ENCODE data around the gene TRIM17. TPM values are rescaled to one million over a fixed set of nuclear protein-coding genes. Genes with fewer than 3 reads are reported as not detected.

TRIM17 gene
- total RNA-seq, 1 experiment from 2014 or later = not detected

DNA sequence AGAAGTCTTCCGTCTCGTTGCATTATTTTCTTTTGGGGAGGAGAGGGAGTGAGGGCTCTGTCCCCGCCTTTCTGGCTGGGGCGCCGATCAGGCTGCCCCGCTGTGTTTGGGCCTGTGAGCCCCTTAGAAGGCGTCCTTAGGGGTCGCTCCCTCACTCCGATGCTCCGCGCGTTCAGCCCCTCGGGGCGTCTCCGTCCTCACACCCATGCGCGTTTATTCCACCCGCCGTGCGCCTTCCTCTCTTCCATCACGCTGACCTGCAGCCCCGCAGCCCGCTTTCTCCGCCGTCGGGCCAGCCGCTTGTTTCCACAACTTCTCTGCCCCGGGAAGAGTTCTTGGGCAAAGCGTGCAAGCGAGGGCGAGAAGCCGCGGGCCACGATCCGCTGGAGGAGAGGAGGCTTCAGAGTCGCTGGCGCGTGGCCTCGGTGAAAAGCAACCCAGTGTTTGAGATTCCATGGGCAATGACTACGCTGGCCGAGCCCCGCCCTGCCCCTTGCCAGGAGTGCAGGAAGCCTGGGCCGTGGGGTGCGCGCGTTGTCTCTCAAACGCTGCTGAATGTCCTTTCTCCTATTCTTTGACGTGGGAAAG is 37.7 kb downstream of the TRIM17 start:
- Histone ChIP-seq H3K9ac (ENCODE audit: low read length) (peak overlapping the region; percentile 71), H3K9me2 (ENCODE audit: insufficient read depth) (no peaks in the 10 kb centered on the region), H3K4me2 (ENCODE audit: low read length) (peak overlapping the region; percentile 93), H3K4me3 (replicated peaks in 1 of 2; ENCODE audit: low read depth in 1 of 2, low read length in 2 of 2) (peak overlapping the region; percentile 58 to 66), H3K27ac (ENCODE audit: low read depth, low read length) (peak overlapping the region; percentile 66), H3K36me3 (ENCODE audit: control insufficient read depth in 1 of 2, insufficient read depth in 2 of 2, low read length in 2 of 2) (no peaks in the 10 kb centered on the region), H2AFZ (ENCODE audit: low read depth, low read length, poor library complexity, severe bottlenecking) (peak overlapping the region; percentile 61), H3K4me1 (ENCODE audit: control insufficient read depth in 1 of 2, insufficient read depth in 2 of 2, low read length in 2 of 2) (peaks cover 5 to 18% of the 10 kb centered on the region in 2 experiments), H3K79me2 (ENCODE audit: insufficient read depth, low read length) (no peaks in the 10 kb centered on the region), H4K20me1 (ENCODE audit: insufficient read depth) (no peaks in the 10 kb centered on the region), H3K9me3 (ENCODE audit: control insufficient read depth in 1 of 2, insufficient read depth in 1 of 2, low read depth in 1 of 2, low read length in 2 of 2) (no peaks in the 10 kb centered on the region), H3K27me3 (ENCODE audit: insufficient read depth, low read length) (no peaks in the 10 kb centered on the region)
- CTCF ChIA-PET = no interaction called here
- intact Hi-C loops (cut with micrococcal nuclease) = loop anchor here (1.0 to 2.0 kb wide), 2 partner anchors 13 to 136 kb away; no protein-coding TSS in a partner anchor
- no peak for TF ChIP-seq RAD21 (IDR thresholded peaks at IDR 0.05; ENCODE audit: low read depth)
- TF ChIP-seq, protein P1, sequence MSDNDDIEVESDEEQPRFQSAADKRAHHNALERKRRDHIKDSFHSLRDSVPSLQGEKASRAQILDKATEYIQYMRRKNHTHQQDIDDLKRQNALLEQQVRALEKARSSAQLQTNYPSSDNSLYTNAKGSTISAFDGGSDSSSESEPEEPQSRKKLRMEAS (IDR thresholded peaks at IDR 0.05) = no peak
- no TSS peak for BruUV-seq (replicated peaks)
- ATAC-seq (no peak), DNase-seq (ENCODE audit: low read depth, low spot score) (no peak)
- RAD21 ChIA-PET (ENCODE audit: low non-redundant PET in 1 of 2, low total read pairs in 2 of 2, uncharacterized antibody in 2 of 2, unreplicated experiment in 2 of 2) = no interaction called here
- POLR2A ChIA-PET = no interaction called here

GRCh38 chr1:228378090-228378872 is 38.4 kb downstream of the TRIM17 start:
- intact Hi-C loops (cut with micrococcal nuclease) = loop anchor here (1.0 to 2.0 kb wide), 2 partner anchors 14 to 137 kb away; no protein-coding TSS in a partner anchor
- Histone ChIP-seq H3K79me2 (ENCODE audit: insufficient read depth, low read length) (no peaks in the 10 kb centered on the region), H3K27me3 (ENCODE audit: insufficient read depth, low read length) (no peaks in the 10 kb centered on the region), H3K36me3 (ENCODE audit: control insufficient read depth in 1 of 2, insufficient read depth in 2 of 2, low read length in 2 of 2) (no peaks in the 10 kb centered on the region), H3K4me2 (ENCODE audit: low read length) (peak overlapping the region; percentile 93), H4K20me1 (ENCODE audit: insufficient read depth) (no peaks in the 10 kb centered on the region), H3K9ac (ENCODE audit: low read length) (peak overlapping the region; percentile 71), H3K9me3 (ENCODE audit: control insufficient read depth in 1 of 2, insufficient read depth in 1 of 2, low read depth in 1 of 2, low read length in 2 of 2) (no peaks in the 10 kb centered on the region), H3K4me3 (replicated peaks in 1 of 2; ENCODE audit: low read depth in 1 of 2, low read length in 2 of 2) (peak overlapping the region; percentile 58 to 66), H2AFZ (ENCODE audit: low read depth, low read length, poor library complexity, severe bottlenecking) (peak overlapping the region; percentile 61), H3K9me2 (ENCODE audit: insufficient read depth) (no peaks in the 10 kb centered on the region), H3K4me1 (ENCODE audit: control insufficient read depth in 1 of 2, insufficient read depth in 2 of 2, low read length in 2 of 2) (peaks cover 5 to 18% of the 10 kb centered on the region in 2 experiments), H3K27ac (ENCODE audit: low read depth, low read length) (peak overlapping the region; percentile 66)
- RAD21 ChIA-PET (ENCODE audit: low non-redundant PET in 1 of 2, low total read pairs in 2 of 2, uncharacterized antibody in 2 of 2, unreplicated experiment in 2 of 2) = no interaction called here
- CTCF ChIA-PET = no interaction called here
- BruUV-seq (replicated peaks) = no TSS peak
- peak; percentile 88 for ATAC-seq
- POLR2A ChIA-PET = no interaction called here
- DNase-seq (ENCODE audit: low read depth, low spot score) = peak; percentile 56
- TF ChIP-seq, protein P2, sequence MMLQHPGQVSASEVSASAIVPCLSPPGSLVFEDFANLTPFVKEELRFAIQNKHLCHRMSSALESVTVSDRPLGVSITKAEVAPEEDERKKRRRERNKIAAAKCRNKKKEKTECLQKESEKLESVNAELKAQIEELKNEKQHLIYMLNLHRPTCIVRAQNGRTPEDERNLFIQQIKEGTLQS (IDR thresholded peaks at IDR 0.05) = no peak
- TF ChIP-seq TCF7L2 (IDR thresholded peaks at IDR 0.05; ENCODE audit: borderline replicate concordance, extremely low read depth, insufficient read depth, insufficient read length) (peak; percentile 17), EGR1 (IDR thresholded peaks at IDR 0.05; ENCODE audit: low read depth) (no peak), POLR2A (IDR thresholded peaks at IDR 0.05; ENCODE audit: borderline replicate concordance, extremely low read depth, insufficient read depth, insufficient read length) (no peak), CBX3 (IDR thresholded peaks at IDR 0.05; ENCODE audit: low read depth) (no peak), CTCF (IDR thresholded peaks at IDR 0.05 in 2 of 3, conservative IDR thresholded peaks at IDR 0.05 in 1 of 3; ENCODE audit: borderline replicate concordance in 1 of 3, insufficient read depth in 1 of 3, low read depth in 2 of 3, low read length in 2 of 3) (peak in 2 of 3 experiments; percentile 58 to 65; a peak in 5 of 6 replicates), ZFX (IDR thresholded peaks at IDR 0.05) (peak; percentile 60; the same call in 1 of the 2 replicates), EZH2 (IDR thresholded peaks at IDR 0.05) (no peak), POLR2AphosphoS5 (IDR thresholded peaks at IDR 0.05; ENCODE audit: low read depth, low read length) (peak; percentile 84), RAD21 (IDR thresholded peaks at IDR 0.05; ENCODE audit: low read depth) (peak; percentile 87)
- TF ChIP-seq, protein P3, sequence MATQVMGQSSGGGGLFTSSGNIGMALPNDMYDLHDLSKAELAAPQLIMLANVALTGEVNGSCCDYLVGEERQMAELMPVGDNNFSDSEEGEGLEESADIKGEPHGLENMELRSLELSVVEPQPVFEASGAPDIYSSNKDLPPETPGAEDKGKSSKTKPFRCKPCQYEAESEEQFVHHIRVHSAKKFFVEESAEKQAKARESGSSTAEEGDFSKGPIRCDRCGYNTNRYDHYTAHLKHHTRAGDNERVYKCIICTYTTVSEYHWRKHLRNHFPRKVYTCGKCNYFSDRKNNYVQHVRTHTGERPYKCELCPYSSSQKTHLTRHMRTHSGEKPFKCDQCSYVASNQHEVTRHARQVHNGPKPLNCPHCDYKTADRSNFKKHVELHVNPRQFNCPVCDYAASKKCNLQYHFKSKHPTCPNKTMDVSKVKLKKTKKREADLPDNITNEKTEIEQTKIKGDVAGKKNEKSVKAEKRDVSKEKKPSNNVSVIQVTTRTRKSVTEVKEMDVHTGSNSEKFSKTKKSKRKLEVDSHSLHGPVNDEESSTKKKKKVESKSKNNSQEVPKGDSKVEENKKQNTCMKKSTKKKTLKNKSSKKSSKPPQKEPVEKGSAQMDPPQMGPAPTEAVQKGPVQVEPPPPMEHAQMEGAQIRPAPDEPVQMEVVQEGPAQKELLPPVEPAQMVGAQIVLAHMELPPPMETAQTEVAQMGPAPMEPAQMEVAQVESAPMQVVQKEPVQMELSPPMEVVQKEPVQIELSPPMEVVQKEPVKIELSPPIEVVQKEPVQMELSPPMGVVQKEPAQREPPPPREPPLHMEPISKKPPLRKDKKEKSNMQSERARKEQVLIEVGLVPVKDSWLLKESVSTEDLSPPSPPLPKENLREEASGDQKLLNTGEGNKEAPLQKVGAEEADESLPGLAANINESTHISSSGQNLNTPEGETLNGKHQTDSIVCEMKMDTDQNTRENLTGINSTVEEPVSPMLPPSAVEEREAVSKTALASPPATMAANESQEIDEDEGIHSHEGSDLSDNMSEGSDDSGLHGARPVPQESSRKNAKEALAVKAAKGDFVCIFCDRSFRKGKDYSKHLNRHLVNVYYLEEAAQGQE (IDR thresholded peaks at IDR 0.05; ENCODE audit: low read depth) = no peak

Data from HCT116 (cell line).